Activated CD4-positive, CD25-positive, alpha-beta regulatory T cell (primary cell): ENCODE results near the gene PSMD13.

ENCODE experiments used
- DNase-seq, 4 experiments: peaks; one replicate each; lab custom pipeline; 2025; lab: John Stamatoyannopoulos, UW

PSMD13 gene

GRCh38 chr11:289398-289711 lies 52.6 kb downstream of the PSMD13 start:
- no peak for DNase-seq

- DNase-seq = no peak
Observed at GRCh38 chr11:289712-290620, 53.2 kb downstream of the PSMD13 start.

- no peak for DNase-seq
Observed at GRCh38 chr11:290621-291231, 54.0 kb downstream of the PSMD13 start.

- DNase-seq = no peak
Observed at GRCh38 chr11:291281-292210, 54.8 kb downstream of the PSMD13 start.

GRCh38 chr11:292211-293121 lies 55.7 kb downstream of the PSMD13 start:
- no peak for DNase-seq

GRCh38 chr11:293271-293851 lies 56.6 kb downstream of the PSMD13 start:
- DNase-seq = no peak

GRCh38 chr11:293852-294661 lies 57.3 kb downstream of the PSMD13 start:
- no peak for DNase-seq

GRCh38 chr11:294780-295179 lies 58.0 kb downstream of the PSMD13 start:
- DNase-seq = no peak

GRCh38 chr11:295351-296170 lies 58.8 kb downstream of the PSMD13 start:
- DNase-seq = no peak

GRCh38 chr11:296171-297050 lies 59.6 kb downstream of the PSMD13 start:
- DNase-seq = no peak

GRCh38 chr11:297051-297585 lies 60.3 kb downstream of the PSMD13 start:
- no peak for DNase-seq

- no peak for DNase-seq
Observed at GRCh38 chr11:297586-298405, 61.0 kb downstream of the PSMD13 start.

- DNase-seq = no peak
Observed at GRCh38 chr11:298406-299065, 61.8 kb downstream of the PSMD13 start.

GRCh38 chr11:299081-299891 lies 62.5 kb downstream of the PSMD13 start, which contains the start of gene IFITM5:
TSS of gene IFITM5 (minus strand) at chr11:299526. CDS start at chr11:299490, 36 bp downstream.
- DNase-seq = no peak

- DNase-seq = no peak
Observed at GRCh38 chr11:299951-300735, 63.4 kb downstream of the PSMD13 start.
